ENCODE results near the gene CPNE6.

Gene CPNE6

GRCh38 chr14:24063263-24063836, 8.0 kb upstream of the CPNE6 start:
- Histone ChIP-seq H3K4me3 (replicated peaks; ENCODE audit: low read depth, low read length) (no peak overlapping the region), H3K36me3 (ENCODE audit: control insufficient read depth, insufficient read depth, low read length) (no peaks in the 10 kb centered on the region), H3K27me3 (replicated peaks; ENCODE audit: control insufficient read depth, insufficient read depth, low read length) (no peaks in the 10 kb centered on the region)
- DNase-seq (ENCODE audit: extremely low read depth, insufficient read length), result no peak
- TF ChIP-seq CTCF (IDR thresholded peaks at IDR 0.05; ENCODE audit: insufficient read depth, low read length, poor library complexity, severe bottlenecking), result no peak

- no peaks in the 10 kb centered on the region for H3K36me3 ChIP-seq (ENCODE audit: control insufficient read depth, insufficient read depth, low read length)
- no peak overlapping the region for H3K4me3 ChIP-seq (replicated peaks; ENCODE audit: low read depth, low read length)
- no peak for TF ChIP-seq CTCF (IDR thresholded peaks at IDR 0.05; ENCODE audit: insufficient read depth, low read length, poor library complexity, severe bottlenecking)
- DNase-seq (ENCODE audit: extremely low read depth, insufficient read length), result no peak
- no peaks in the 10 kb centered on the region for H3K27me3 ChIP-seq (replicated peaks; ENCODE audit: control insufficient read depth, insufficient read depth, low read length)
Observed at GRCh38 chr14:24064091-24064795, 7.1 kb upstream of the CPNE6 start.

GRCh38 chr14:24064856-24065255, 6.5 kb upstream of the CPNE6 start:
- no peak for TF ChIP-seq CTCF (IDR thresholded peaks at IDR 0.05; ENCODE audit: insufficient read depth, low read length, poor library complexity, severe bottlenecking)
- Histone ChIP-seq H3K27me3 (replicated peaks; ENCODE audit: control insufficient read depth, insufficient read depth, low read length) (no peaks in the 10 kb centered on the region), H3K36me3 (ENCODE audit: control insufficient read depth, insufficient read depth, low read length) (no peaks in the 10 kb centered on the region), H3K4me3 (replicated peaks; ENCODE audit: low read depth, low read length) (no peak overlapping the region)
- no peak for DNase-seq (ENCODE audit: extremely low read depth, insufficient read length)

GRCh38 chr14:24065408-24065807, 6.0 kb upstream of the CPNE6 start:
- Histone ChIP-seq H3K36me3 (ENCODE audit: control insufficient read depth, insufficient read depth, low read length) (no peaks in the 10 kb centered on the region), H3K4me3 (replicated peaks; ENCODE audit: low read depth, low read length) (no peak overlapping the region), H3K27me3 (replicated peaks; ENCODE audit: control insufficient read depth, insufficient read depth, low read length) (no peaks in the 10 kb centered on the region)
- DNase-seq (ENCODE audit: extremely low read depth, insufficient read length), result no peak
- no peak for TF ChIP-seq CTCF (IDR thresholded peaks at IDR 0.05; ENCODE audit: insufficient read depth, low read length, poor library complexity, severe bottlenecking)

- H3K36me3 ChIP-seq (ENCODE audit: control insufficient read depth, insufficient read depth, low read length), result no peaks in the 10 kb centered on the region
- DNase-seq (ENCODE audit: extremely low read depth, insufficient read length), result no peak
- H3K27me3 ChIP-seq (replicated peaks; ENCODE audit: control insufficient read depth, insufficient read depth, low read length), result no peaks in the 10 kb centered on the region
- no peak overlapping the region for H3K4me3 ChIP-seq (replicated peaks; ENCODE audit: low read depth, low read length)
- TF ChIP-seq CTCF (IDR thresholded peaks at IDR 0.05; ENCODE audit: insufficient read depth, low read length, poor library complexity, severe bottlenecking), result no peak
Observed at GRCh38 chr14:24066496-24067132, 4.7 kb upstream of the CPNE6 start.
